ENCODE data around the gene QRSL1. TPM values are rescaled to one million over a fixed set of nuclear protein-coding genes. Genes with fewer than 3 reads are reported as not detected.
"Not testable (repeated sequence)": the region's sequence is repeated elsewhere in the genome, so short reads cannot be mapped to it uniquely, and the experiment has no call there.

Gene QRSL1
- total RNA-seq, 1 experiment from 2014 or later = 19.5 TPM

GRCh38 chr6:106586815-106587415 lies 42.5 kb upstream of the QRSL1 start:
- H3K4me1 ChIP-seq (ENCODE audit: insufficient read depth, low read length) = no peaks in the 10 kb centered on the region
- no peaks in the 10 kb centered on the region for H3K27me3 ChIP-seq (ENCODE audit: insufficient read depth, low read length)
- Mint-ChIP-seq H3K27me3 (ENCODE audit: low read depth) (no peaks in the 10 kb centered on the region; the same call in 1 of the 2 replicates), H3K4me3 (no peak overlapping the region), H3K36me3 (ENCODE audit: insufficient read depth in 1 of 3, low read depth in 3 of 3) (peaks cover 16 to 53% (median 52%) of the 10 kb centered on the region in 3 experiments), H3K27ac (0 out of 7 replicates have a peak overlapping the region, but pooled peaks of 1 of the 3 experiments have one; percentile 52), H3K4me1 (peaks cover 18 to 20% of the 10 kb centered on the region in 2 experiments), H3K9me3 (peaks cover 3 to 4% of the 10 kb centered on the region in 2 experiments; a peak in 2 of 5 replicates)
- no peak overlapping the region for H2BK15ac ChIP-seq (ENCODE audit: low read depth, low read length)
- H3K4me2 ChIP-seq (ENCODE audit: insufficient read depth, insufficient read length, low read length) = no peak overlapping the region
- no peaks in the 10 kb centered on the region for H3K23me2 ChIP-seq (ENCODE audit: insufficient read length, low read depth, low read length, poor library complexity, severe bottlenecking)
- no peak overlapping the region for H2AFZ ChIP-seq (ENCODE audit: low read length)
- no peak overlapping the region for H3K4ac ChIP-seq (ENCODE audit: low read depth, low read length)
- no peak overlapping the region for H3K14ac ChIP-seq (ENCODE audit: insufficient read depth, low read length)
- no peak overlapping the region for H2BK20ac ChIP-seq (ENCODE audit: low read depth, low read length, poor library complexity, severe bottlenecking)
- H2BK5ac ChIP-seq (ENCODE audit: insufficient read length, low read length) = no peak overlapping the region
- no peak for TF ChIP-seq CTCF (conservative IDR thresholded peaks at IDR 0.05)
- no peak overlapping the region for H2AK5ac ChIP-seq (ENCODE audit: insufficient read length, low read length)
- no peak overlapping the region for H2BK120ac ChIP-seq (ENCODE audit: low read depth, low read length, poor library complexity, severe bottlenecking)
- no CpG with 5 or more reads among the region's 4 CpGs for WGBS (ENCODE audit: extremely low coverage, insufficient read length, low lambda C conversion rate)
- no peak overlapping the region for H3K18ac ChIP-seq (ENCODE audit: insufficient read length, low read depth, low read length)
- H4K8ac ChIP-seq (replicated peaks; ENCODE audit: insufficient read length, low read depth, low read length) = no peak overlapping the region
- no peak overlapping the region for H3K23ac ChIP-seq (ENCODE audit: insufficient read length, low read depth, low read length)
- H3T11ph ChIP-seq (ENCODE audit: low read length) = no peak overlapping the region
- H3K79me2 ChIP-seq (ENCODE audit: insufficient read depth, low read length) = no peaks in the 10 kb centered on the region
- no peak overlapping the region for H2BK12ac ChIP-seq (ENCODE audit: insufficient read length, low read depth, low read length)
- H3K9me3 ChIP-seq (ENCODE audit: control insufficient read depth, low read depth, low read length) = no peaks in the 10 kb centered on the region
- no peak overlapping the region for H4K5ac ChIP-seq (ENCODE audit: insufficient read length, low read depth, low read length)
- H4K91ac ChIP-seq (ENCODE audit: insufficient read length, low read depth, low read length) = no peak overlapping the region
- no peak overlapping the region for H3K9ac ChIP-seq (ENCODE audit: extremely low read depth, insufficient read length, low read length)
- H3K56ac ChIP-seq (ENCODE audit: insufficient read length, low read depth, low read length) = no peak overlapping the region
- no peak for DNase-seq
- H3K79me1 ChIP-seq (ENCODE audit: insufficient read depth, low read depth, low read length, poor library complexity, severe bottlenecking) = no peaks in the 10 kb centered on the region
- no peaks in the 10 kb centered on the region for H4K20me1 ChIP-seq (ENCODE audit: control insufficient read depth, insufficient read depth, insufficient read length)
- no peak overlapping the region for H3K27ac ChIP-seq (ENCODE audit: insufficient read length, low read depth, low read length)

GRCh38 chr6:106588937-106589336 lies 40.4 kb upstream of the QRSL1 start:
- not testable (repeated sequence) for H2BK5ac ChIP-seq (ENCODE audit: insufficient read length, low read length); H3K9ac ChIP-seq (ENCODE audit: extremely low read depth, insufficient read length, low read length); H3K18ac ChIP-seq (ENCODE audit: insufficient read length, low read depth, low read length); H3K79me1 ChIP-seq (ENCODE audit: insufficient read depth, low read depth, low read length, poor library complexity, severe bottlenecking); H2BK12ac ChIP-seq (ENCODE audit: insufficient read length, low read depth, low read length); H3K27ac Mint-ChIP-seq; H4K20me1 ChIP-seq (ENCODE audit: control insufficient read depth, insufficient read depth, insufficient read length); H2BK20ac ChIP-seq (ENCODE audit: low read depth, low read length, poor library complexity, severe bottlenecking); H3K56ac ChIP-seq (ENCODE audit: insufficient read length, low read depth, low read length); H3K4ac ChIP-seq (ENCODE audit: low read depth, low read length); H4K5ac ChIP-seq (ENCODE audit: insufficient read length, low read depth, low read length); H3K27me3 ChIP-seq (ENCODE audit: insufficient read depth, low read length); H2BK15ac ChIP-seq (ENCODE audit: low read depth, low read length); H3K27me3 Mint-ChIP-seq (ENCODE audit: low read depth); H3K4me1 ChIP-seq (ENCODE audit: insufficient read depth, low read length); H3K23ac ChIP-seq (ENCODE audit: insufficient read length, low read depth, low read length); H4K91ac ChIP-seq (ENCODE audit: insufficient read length, low read depth, low read length); H3K14ac ChIP-seq (ENCODE audit: insufficient read depth, low read length); H3T11ph ChIP-seq (ENCODE audit: low read length); H3K23me2 ChIP-seq (ENCODE audit: insufficient read length, low read depth, low read length, poor library complexity, severe bottlenecking); H3K4me2 ChIP-seq (ENCODE audit: insufficient read depth, insufficient read length, low read length); H2AFZ ChIP-seq (ENCODE audit: low read length); H4K8ac ChIP-seq (replicated peaks; ENCODE audit: insufficient read length, low read depth, low read length); H3K9me3 ChIP-seq (ENCODE audit: control insufficient read depth, low read depth, low read length); H3K79me2 ChIP-seq (ENCODE audit: insufficient read depth, low read length); H3K4me3 Mint-ChIP-seq; DNase-seq; H3K27ac ChIP-seq (ENCODE audit: insufficient read length, low read depth, low read length); H3K9me3 Mint-ChIP-seq; H2AK5ac ChIP-seq (ENCODE audit: insufficient read length, low read length); H2BK120ac ChIP-seq (ENCODE audit: low read depth, low read length, poor library complexity, severe bottlenecking)
- WGBS (ENCODE audit: extremely low coverage, insufficient read length, low lambda C conversion rate) = no CpG with 5 or more reads among the region's 5 CpGs
- Mint-ChIP-seq H3K4me1 (peaks cover 18 to 20% of the 10 kb centered on the region in 2 experiments), H3K36me3 (ENCODE audit: insufficient read depth in 1 of 3, low read depth in 3 of 3) (peaks cover 17 to 46% (median 38%) of the 10 kb centered on the region in 3 experiments)

Measured in H9 (cell line).